Panc1 (cell line): ENCODE results near the gene ITPKC.

Experiments used
- CTCF ChIP-seq: fragments of 450-650 bp; IDR thresholded peaks from 2 replicates; pipeline ENCODE4 v1.5.1; 2017; ENCODE audit warnings: mild to moderate bottlenecking
- POLR2AphosphoS5 ChIP-seq: IDR thresholded peaks from 2 replicates; pipeline ENCODE4 v1.6.1; 2012; ENCODE audit warnings: mild to moderate bottlenecking, low read depth, low read length, moderate library complexity
- SIN3A ChIP-seq: IDR thresholded peaks from 2 replicates; pipeline ENCODE4 v1.6.1; 2012; ENCODE audit warnings: low read depth, mild to moderate bottlenecking, low read length, moderate library complexity, borderline replicate concordance; ENCODE audit not compliant: insufficient read depth

DNA sequence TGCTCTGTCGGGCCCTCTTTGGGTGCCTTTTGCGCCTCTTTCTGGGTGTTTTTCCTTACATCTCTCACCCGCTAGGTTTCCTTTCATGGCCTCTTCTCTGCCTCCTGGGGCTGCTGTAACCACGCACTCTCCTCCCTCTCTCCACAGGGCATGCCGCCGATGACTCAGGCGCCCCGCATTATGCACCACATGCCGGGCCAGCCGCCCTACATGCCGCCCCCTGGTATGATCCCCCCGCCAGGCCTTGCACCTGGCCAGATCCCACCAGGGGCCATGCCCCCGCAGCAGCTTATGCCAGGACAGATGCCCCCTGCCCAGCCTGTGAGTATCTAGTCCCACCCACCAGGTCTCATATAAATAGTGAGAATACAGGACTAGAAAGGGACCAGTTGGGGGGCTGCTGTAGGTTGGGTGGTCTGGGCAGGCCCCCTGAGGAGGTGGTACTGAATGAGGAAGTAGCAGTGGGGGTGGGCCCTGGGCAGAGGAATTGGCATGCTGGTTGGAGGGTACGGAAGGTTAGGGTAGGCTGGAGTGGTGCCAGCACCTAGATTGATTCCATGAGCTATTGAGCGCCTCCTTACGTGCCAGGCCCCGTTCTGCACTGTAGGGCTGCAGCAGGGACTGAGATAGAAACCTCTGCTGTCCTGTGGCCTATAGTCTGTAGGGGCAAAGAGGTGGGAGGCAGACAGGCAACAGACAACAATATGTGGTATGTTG, 46.0 kb downstream of the ITPKC start:
- TF ChIP-seq CTCF (no peak), SIN3A (no peak), POLR2AphosphoS5 (no peak)
